T-helper 17 cell (primary cell): ENCODE results near the gene TSR3. TPM values are rescaled to one million over a fixed set of nuclear protein-coding genes. Genes with fewer than 3 reads are reported as not detected.
A peak's percentile ranks its signal among the peaks of the same experiment; 100 is the strongest.

Source experiments
- ATAC-seq: fragments of 150-1000 bp; cut with Tn5 transposase; 2 replicates; pipeline ENCODE4 v1.10.0; 2021; ENCODE audit warnings: mild to moderate bottlenecking, moderate library complexity
- DNase-seq, 3 donors: peaks; one replicate each; pipeline versions ENCODE4 v3.0.0 to v3.0.0-alpha.2; 2020 to 2021
- H3K9me3 ChIP-seq: one replicate; pipeline ENCODE4 v1.7.0; 2013; ENCODE audit warnings: low read length, mild to moderate bottlenecking; ENCODE audit not compliant: control insufficient read depth, poor library complexity, severe bottlenecking
- H3K27ac Mint-ChIP-seq: one replicate; pipeline ENCODE4 v1.8.0; 2022; ENCODE audit warnings: mild to moderate bottlenecking, moderate library complexity, mixed read lengths
- H3K27me3 Mint-ChIP-seq: one replicate; pipeline ENCODE4 v1.8.0; 2022; ENCODE audit warnings: mixed read lengths
- H3K36me3 Mint-ChIP-seq: one replicate; pipeline ENCODE4 v1.8.0; 2022; ENCODE audit warnings: low read depth, mixed read lengths
- H3K4me1 Mint-ChIP-seq: one replicate; pipeline ENCODE4 v1.8.0; 2022; ENCODE audit warnings: mild to moderate bottlenecking, mixed read lengths
- H3K4me3 Mint-ChIP-seq: one replicate; pipeline ENCODE4 v1.8.0; 2022; ENCODE audit warnings: mild to moderate bottlenecking, moderate library complexity, mixed read lengths
- total RNA-seq, 4 donors: library from RNA in 2 of 4; stranded (reverse) in 2 of 4; gene quantifications; one replicate each; pipeline ENCODE4 v1.2.3 and lab custom pipeline; 2022 to 2026

TSR3 gene
- total RNA-seq, 2 donors from 2014 or later = 24.4 to 27.7 TPM

DNA sequence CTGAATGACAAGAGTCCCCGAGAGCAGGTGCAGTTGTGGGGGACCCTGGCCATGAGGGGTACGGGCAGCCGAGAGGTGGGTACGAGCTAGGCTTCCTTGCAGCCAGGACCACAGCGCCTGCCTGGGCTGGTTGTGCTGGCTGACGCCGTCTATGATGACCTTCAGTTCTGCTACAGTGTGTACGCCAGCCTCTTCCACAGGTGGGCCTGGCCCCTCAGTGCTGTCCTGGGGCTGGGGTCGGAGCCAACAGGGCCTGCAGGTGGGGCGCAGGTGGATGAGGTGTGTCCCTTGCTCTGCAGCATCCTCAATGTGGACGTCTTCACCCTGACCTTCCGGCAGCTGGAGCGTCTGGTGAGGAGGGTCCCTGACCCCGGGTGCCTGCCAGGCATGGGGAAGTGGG lies 7.2 kb downstream of the TSR3 start:
- Mint-ChIP-seq H3K36me3 (no peaks in the 10 kb centered on the region), H3K27ac (no peak overlapping the region), H3K4me1 (peaks cover 17% of the 10 kb centered on the region), H3K4me3 (peak overlapping the region; percentile 43), H3K27me3 (no peaks in the 10 kb centered on the region)
- DNase-seq (no peak), ATAC-seq (no peak)
- H3K9me3 ChIP-seq = no peaks in the 10 kb centered on the region

- H3K9me3 ChIP-seq = no peaks in the 10 kb centered on the region
- Mint-ChIP-seq H3K4me3 (peak overlapping the region; percentile 87), H3K4me1 (peaks cover 15% of the 10 kb centered on the region), H3K27me3 (no peaks in the 10 kb centered on the region), H3K27ac (peak overlapping the region; percentile 49), H3K36me3 (no peaks in the 10 kb centered on the region)
- DNase-seq (no peak), ATAC-seq (no peak)
Observed at GRCh38 chr16:1343428-1344242, 8.0 kb downstream of the TSR3 start.

DNA sequence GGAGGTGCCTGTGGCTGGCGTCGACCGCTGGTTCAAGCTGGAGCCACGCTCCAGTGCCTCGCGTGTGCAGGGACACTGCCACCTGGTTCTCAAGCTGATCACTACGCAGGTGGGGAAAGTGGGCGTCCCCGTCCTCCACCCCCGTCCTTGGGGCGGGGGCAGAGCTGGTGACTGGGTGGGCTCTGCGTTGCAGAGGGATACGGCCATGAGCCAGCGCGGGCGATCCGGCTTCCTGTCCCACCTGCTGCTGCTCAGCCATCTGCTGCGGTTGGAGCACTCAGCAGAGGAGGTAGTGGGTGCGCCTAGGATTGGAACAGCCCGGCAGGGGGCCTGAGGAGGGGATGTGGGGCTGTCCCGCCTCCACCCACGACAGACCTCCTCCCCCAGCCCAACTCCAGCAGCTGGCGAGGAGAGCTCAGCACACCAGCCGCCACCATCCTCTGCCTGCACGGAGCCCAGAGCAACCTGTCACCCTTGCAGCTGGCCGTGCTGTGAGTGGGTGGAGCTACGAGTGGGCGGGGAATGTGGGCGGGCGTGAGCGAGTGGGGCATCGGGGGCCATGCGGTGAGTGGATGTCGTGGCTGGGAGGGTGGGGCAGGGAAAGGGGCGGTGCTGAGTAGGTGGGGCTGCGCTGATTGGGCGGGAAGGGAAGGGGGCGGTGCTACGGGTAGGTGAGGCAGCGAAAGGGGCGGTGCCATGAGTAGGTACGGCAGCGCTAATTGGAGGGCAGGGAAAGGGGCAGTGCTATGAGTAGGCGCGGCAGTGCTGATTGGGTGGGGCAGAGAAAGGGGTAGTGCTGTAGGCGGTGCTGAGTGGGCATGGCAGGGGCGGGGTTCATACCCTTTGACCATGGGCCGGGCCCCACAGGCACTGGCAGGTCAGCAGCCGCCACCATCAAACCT lies 8.9 kb downstream of the TSR3 start:
- Mint-ChIP-seq H3K27ac (peak overlapping the region; percentile 49), H3K27me3 (no peaks in the 10 kb centered on the region), H3K36me3 (no peaks in the 10 kb centered on the region), H3K4me3 (peak overlapping the region; percentile 87), H3K4me1 (peaks cover 15% of the 10 kb centered on the region)
- ATAC-seq = peak; percentile 94
- no peaks in the 10 kb centered on the region for H3K9me3 ChIP-seq
- peak; percentile 91 to 99 (median 91) for DNase-seq

DNA sequence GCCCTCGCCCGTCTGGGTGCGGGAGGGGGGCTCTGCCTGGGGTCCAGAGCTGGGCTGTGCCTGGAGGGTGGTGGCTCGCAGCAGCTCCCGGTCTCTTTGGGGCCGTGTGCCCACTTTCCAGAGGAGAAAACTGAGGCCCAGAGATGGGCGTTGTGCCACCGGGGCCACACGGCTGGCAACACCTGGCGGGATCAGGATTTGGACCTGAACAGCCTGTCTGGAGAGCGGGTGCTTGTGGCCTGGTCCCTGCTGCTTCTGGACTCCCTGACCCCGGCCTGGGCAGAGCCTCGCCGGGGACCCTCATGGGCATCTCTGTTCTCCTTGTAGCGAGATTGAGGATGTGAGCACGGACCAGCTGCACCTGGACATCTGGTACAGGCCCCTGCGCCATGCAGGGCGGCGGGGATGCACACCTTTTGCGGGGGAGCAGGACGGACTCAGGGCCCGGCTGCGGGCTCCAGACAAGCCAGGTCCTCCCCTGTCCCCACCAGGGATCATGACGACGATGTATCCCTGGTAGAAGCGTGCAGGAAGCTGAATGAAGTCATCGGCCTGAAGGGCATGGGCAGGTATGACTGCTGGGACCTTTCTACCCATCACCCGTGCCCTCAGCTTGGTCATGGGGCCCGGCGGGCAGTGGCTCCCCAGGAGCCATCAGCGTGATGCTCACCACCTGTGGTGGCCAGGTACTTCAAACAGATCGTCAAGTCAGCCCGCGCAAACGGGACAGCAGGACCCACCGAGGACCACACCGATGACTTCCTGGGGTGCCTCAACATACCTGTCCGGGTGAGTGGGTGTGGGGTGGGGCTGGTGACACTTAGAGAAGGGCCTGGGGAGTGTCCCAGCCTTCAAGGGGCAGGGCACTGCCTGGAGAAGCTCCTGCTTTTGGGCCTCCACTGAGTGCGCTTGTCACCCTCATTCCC lies 9.9 kb downstream of the TSR3 start:
- H3K9me3 ChIP-seq = no peaks in the 10 kb centered on the region
- Mint-ChIP-seq H3K36me3 (no peaks in the 10 kb centered on the region), H3K4me1 (peaks cover 15% of the 10 kb centered on the region), H3K27ac (no peak overlapping the region), H3K27me3 (no peaks in the 10 kb centered on the region), H3K4me3 (peak overlapping the region; percentile 87)
- ATAC-seq (no peak), DNase-seq (no peak)

DNA sequence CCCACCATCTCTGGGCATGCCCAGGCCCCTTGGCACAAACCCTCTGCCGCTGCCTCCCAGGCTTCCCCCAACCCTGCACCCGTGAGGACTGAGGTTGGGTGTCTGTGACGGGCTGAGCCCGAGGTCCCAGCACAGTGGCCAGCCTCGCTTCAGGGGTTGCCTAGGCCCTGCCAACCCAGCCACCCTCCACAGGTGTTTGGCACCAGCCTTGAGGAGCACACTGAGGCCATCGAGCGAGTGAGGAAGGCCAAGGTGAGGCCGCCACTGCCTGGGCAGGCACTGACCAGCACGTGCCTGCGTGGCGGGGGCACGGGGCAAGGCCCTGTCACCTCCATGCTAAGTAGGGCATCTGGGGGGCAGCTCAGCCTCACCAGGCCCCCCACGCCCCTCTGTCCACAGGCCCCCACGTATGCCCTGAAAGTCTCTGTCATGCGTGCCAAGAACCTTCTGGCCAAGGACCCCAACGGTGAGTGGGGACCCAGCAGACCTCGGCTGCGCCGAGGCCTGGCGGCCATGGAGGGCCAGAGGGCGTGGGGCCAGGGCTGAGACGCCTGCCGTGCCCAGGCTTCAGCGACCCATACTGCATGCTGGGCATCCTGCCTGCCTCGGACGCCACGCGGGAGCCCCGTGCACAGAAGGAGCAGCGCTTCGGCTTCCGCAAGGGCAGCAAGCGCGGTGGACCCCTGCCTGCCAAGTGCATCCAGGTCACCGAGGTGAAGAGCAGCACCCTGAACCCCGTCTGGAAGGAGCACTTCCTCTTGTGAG lies 10.8 kb downstream of the TSR3 start:
- no peak for ATAC-seq
- Mint-ChIP-seq H3K4me3 (no peak overlapping the region), H3K4me1 (peaks cover 15% of the 10 kb centered on the region), H3K27ac (no peak overlapping the region), H3K27me3 (no peaks in the 10 kb centered on the region), H3K36me3 (no peaks in the 10 kb centered on the region)
- no peak for DNase-seq
- H3K9me3 ChIP-seq = no peaks in the 10 kb centered on the region

DNA sequence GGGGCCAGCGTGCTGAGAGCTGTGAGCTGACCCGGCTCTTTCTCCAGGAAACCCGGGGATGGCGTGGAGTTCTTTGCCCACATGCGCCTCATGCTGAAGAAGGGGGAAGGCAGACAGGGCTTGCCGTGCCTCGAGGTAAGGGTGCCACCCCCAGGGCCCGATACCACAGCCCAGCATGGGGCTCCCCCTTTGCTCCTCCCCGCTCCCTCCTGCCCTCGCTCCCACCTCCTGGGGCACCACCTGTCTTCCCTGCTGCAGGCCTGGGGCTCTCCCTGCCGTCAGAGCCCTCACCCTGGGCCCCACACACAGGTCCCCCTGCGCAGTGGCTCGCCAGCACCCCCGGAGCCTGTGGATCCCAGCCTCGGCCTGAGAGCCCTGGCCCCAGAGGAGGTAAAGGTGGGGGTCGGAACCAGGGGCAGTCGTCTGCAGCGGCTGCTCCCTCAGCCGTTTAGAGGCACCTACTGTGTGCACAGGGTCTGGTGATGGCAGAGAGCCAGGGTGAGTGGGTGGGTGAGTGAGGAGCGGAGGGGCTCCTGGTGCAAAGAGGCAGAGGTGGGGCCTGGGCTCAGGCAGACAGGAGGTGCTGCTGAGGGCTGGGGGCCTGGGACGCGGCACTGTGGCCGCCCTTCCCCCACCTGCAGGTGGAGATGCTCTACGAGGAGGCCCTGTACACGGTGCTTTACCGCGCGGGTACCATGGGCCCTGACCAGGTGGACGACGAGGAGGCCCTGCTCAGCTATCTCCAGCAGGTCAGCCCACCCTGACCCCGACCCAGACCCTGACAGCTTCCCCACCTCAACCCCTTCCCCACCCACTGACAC lies 12.6 kb downstream of the TSR3 start:
- H3K36me3 Mint-ChIP-seq = no peaks in the 10 kb centered on the region
- no peak overlapping the region for H3K27ac Mint-ChIP-seq
- no peak overlapping the region for H3K4me3 Mint-ChIP-seq
- ATAC-seq = no peak
- H3K4me1 Mint-ChIP-seq = peaks cover 15% of the 10 kb centered on the region
- no peaks in the 10 kb centered on the region for H3K9me3 ChIP-seq
- H3K27me3 Mint-ChIP-seq = no peaks in the 10 kb centered on the region
- DNase-seq = no peak

DNA sequence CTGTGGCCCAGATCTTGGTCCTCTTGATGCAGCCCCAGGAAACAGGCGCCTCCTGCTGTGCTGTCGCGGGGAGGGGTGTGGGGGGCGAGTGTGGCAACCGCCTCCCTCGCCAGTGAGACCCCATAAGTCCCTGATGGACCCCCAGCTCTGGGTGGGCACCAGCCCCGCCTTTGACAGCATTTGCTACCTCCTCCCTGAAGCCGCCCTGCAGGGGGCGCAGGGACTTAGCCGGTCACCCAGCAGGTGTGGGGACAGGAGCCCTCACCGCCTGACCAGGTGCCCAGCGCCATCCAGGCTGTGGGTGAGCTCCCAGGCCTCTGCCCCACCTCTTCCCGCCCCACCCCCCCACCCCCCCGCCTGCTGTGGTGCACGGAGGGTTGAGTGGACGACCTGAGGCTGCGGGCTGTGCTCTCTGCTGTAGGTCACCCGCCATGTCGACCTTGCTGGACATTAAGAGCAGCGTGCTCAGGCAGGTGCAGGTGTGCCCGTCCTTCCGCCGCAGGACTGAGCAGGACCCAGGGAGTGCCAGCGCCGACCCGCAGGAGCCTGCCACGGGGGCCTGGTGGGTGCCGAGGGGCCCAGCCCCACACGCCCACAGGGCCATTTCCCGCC lies 13.5 kb downstream of the TSR3 start:
- H3K4me1 Mint-ChIP-seq = peaks cover 12% of the 10 kb centered on the region
- H3K4me3 Mint-ChIP-seq = no peak overlapping the region
- DNase-seq (no peak), ATAC-seq (no peak)
- no peaks in the 10 kb centered on the region for H3K36me3 Mint-ChIP-seq
- H3K9me3 ChIP-seq = no peaks in the 10 kb centered on the region
- no peak overlapping the region for H3K27ac Mint-ChIP-seq
- H3K27me3 Mint-ChIP-seq = no peaks in the 10 kb centered on the region

DNA sequence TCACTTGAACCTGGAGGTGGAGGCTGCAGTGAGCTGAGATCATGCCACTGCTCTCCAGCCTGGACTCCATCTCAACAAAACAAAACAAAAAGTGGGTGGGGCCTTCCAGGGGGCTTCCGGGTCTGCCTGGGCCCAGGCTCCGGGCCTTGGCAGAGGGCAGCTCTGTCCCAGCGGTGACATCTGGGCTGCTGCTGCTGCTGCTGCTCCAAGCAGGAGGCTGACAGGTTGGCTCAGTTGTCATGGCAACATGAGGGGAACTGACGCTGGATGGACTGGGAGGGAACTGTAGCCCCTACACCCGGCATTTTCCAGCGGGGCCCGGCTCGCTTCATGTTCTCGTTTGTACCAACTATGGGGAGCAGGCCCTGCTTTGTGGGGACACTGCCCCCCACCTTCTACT lies 14.2 kb downstream of the TSR3 start:
- no peaks in the 10 kb centered on the region for H3K9me3 ChIP-seq
- peaks cover 3% of the 10 kb centered on the region for H3K27me3 Mint-ChIP-seq
- H3K4me3 Mint-ChIP-seq = no peak overlapping the region
- H3K27ac Mint-ChIP-seq = no peak overlapping the region
- ATAC-seq (no peak), DNase-seq (no peak)
- no peaks in the 10 kb centered on the region for H3K36me3 Mint-ChIP-seq
- H3K4me1 Mint-ChIP-seq = peaks cover 10% of the 10 kb centered on the region

DNA sequence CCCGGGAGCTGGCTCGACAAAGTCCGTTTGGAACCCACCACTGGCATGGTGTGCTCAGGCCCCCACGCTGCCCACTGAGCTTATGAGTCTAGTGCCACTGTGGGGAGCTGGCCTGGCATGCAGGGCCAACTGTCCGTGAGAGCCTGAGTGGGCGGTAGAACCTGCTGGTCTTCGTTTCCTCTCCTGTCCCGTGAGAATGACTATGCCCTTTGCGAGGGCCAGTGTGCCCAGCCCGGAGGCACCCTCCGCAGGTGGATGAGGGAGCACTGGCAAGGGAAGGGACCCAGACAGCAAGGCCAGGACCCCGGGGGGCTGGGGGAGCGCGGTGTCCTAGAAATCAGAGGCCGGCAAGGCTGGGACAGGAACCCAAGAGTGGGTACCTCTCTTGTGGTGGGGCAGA lies 15.1 kb downstream of the TSR3 start:
- Mint-ChIP-seq H3K4me1 (peaks cover 11% of the 10 kb centered on the region), H3K27ac (no peak overlapping the region), H3K4me3 (no peak overlapping the region), H3K36me3 (no peaks in the 10 kb centered on the region), H3K27me3 (peaks cover 6% of the 10 kb centered on the region)
- no peaks in the 10 kb centered on the region for H3K9me3 ChIP-seq
- DNase-seq = no peak
- ATAC-seq = no peak

GRCh38 chr16:1335996-1336395 lies 15.7 kb downstream of the TSR3 start:
- no peak overlapping the region for H3K4me3 Mint-ChIP-seq
- ATAC-seq = no peak
- no peak for DNase-seq

DNA sequence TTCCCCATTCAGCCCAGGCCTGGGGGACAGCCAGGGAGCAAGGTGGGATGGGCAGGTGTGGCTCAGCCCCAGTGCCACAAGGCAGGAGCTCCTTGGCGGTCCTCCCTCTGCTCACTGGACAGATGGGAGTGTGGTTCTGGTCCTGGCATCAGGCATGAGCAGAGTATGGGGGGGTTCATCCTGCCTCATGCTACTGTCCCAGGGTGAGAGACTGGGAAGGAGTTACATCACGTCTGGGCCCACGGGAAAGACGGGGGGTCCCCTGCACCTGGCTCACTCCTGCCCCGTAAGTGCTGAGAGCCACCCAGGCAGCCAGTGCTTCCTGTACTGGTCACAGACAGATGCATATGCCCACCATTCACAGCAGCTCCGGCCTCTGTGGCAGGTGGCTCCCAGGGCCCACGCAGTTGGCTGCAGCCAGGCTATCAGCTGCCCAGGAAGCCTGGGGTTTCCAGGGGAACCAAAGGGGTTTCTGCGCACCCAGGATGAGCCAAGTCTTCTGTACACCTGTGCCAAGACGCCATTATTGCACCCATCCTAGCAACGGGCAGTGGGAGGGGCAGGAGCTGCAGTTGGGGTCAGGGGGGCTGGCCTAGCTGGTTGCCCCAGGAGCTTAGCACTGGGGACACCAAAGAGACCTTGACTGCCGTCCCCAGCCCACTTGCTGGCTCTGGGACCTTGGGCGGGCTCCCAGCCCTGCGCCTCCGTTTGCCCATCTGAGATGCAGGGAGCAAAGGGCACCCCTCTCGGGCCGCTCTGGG lies 16.3 kb downstream of the TSR3 start:
- H3K4me3 Mint-ChIP-seq = peak overlapping the region; percentile 58
- no peak for DNase-seq
- H3K36me3 Mint-ChIP-seq = no peaks in the 10 kb centered on the region
- no peak for ATAC-seq
- peaks cover 6% of the 10 kb centered on the region for H3K27me3 Mint-ChIP-seq
- peaks cover 13% of the 10 kb centered on the region for H3K4me1 Mint-ChIP-seq
- H3K9me3 ChIP-seq = no peaks in the 10 kb centered on the region
- no peak overlapping the region for H3K27ac Mint-ChIP-seq

More at GRCh38 chr16:1335996-1336395, 15.7 kb downstream of the TSR3 start:
- Mint-ChIP-seq H3K36me3 (no peaks in the 10 kb centered on the region), H3K27me3 (peaks cover 6% of the 10 kb centered on the region), H3K4me1 (peaks cover 13% of the 10 kb centered on the region), H3K27ac (no peak overlapping the region)
- no peaks in the 10 kb centered on the region for H3K9me3 ChIP-seq
